ENCODE data around the gene FRAS1.

Gene FRAS1

GRCh38 chr4:78379991-78380729 is 323.0 kb downstream of the FRAS1 start:
- no peak for DNase-seq

GRCh38 chr4:78386679-78387078 is 329.6 kb downstream of the FRAS1 start:
- DNase-seq: no peak

GRCh38 chr4:78395642-78396041 is 338.5 kb downstream of the FRAS1 start:
- no peak for DNase-seq

- DNase-seq: no peak
These were observed 339.6 kb downstream of the FRAS1 start for GRCh38 chr4:78396613-78397291.

GRCh38 chr4:78397292-78397630 is 340.1 kb downstream of the FRAS1 start:
- no peak for DNase-seq

- DNase-seq: no peak
These were observed 352.6 kb downstream of the FRAS1 start for GRCh38 chr4:78409612-78410202.

- no peak for DNase-seq
These were observed 353.1 kb downstream of the FRAS1 start for GRCh38 chr4:78410225-78410624.

- DNase-seq: no peak
These were observed 353.6 kb downstream of the FRAS1 start for GRCh38 chr4:78410676-78411075.

GRCh38 chr4:78414116-78414515 is 357.0 kb downstream of the FRAS1 start:
- DNase-seq: no peak

- DNase-seq: no peak
These were observed 360.5 kb downstream of the FRAS1 start for GRCh38 chr4:78417603-78418002.

- DNase-seq: no peak
These were observed 361.3 kb downstream of the FRAS1 start for GRCh38 chr4:78418406-78418805.

- no peak for DNase-seq
These were observed 366.7 kb downstream of the FRAS1 start for GRCh38 chr4:78423790-78424189.

- DNase-seq: no peak
These were observed 367.3 kb downstream of the FRAS1 start for GRCh38 chr4:78424461-78424860.

GRCh38 chr4:78426972-78427371 is 369.8 kb downstream of the FRAS1 start:
- no peak for DNase-seq

GRCh38 chr4:78428996-78429395 is 371.9 kb downstream of the FRAS1 start:
- DNase-seq: no peak

- DNase-seq: no peak
These were observed 375.8 kb downstream of the FRAS1 start for GRCh38 chr4:78432896-78433295.

GRCh38 chr4:78437608-78438088 is 380.5 kb downstream of the FRAS1 start:
- DNase-seq: no peak

- DNase-seq: no peak
These were observed 382.2 kb downstream of the FRAS1 start for GRCh38 chr4:78439328-78439727.

- no peak for DNase-seq
These were observed 384.6 kb downstream of the FRAS1 start for GRCh38 chr4:78441756-78442155.

GRCh38 chr4:78446619-78447018 is 389.5 kb downstream of the FRAS1 start:
- no peak for DNase-seq

- DNase-seq: no peak
These were observed 394.3 kb downstream of the FRAS1 start for GRCh38 chr4:78451407-78451806.

GRCh38 chr4:78454016-78454415 is 396.9 kb downstream of the FRAS1 start:
- DNase-seq: no peak

GRCh38 chr4:78457751-78458150 is 400.6 kb downstream of the FRAS1 start:
- DNase-seq: no peak

GRCh38 chr4:78459327-78459726 is 402.2 kb downstream of the FRAS1 start:
- no peak for DNase-seq
